SK-N-SH treated with all-trans-retinoic acid at 6 μM for 48 hours (cell line): Measurements from ENCODE around the gene FYCO1.

ENCODE experiments used
- ATAC-seq: fragments of 200-7000 bp; cut with Tn5 transposase; 3 replicates; pipeline ENCODE4 v1.9.1; 2020; ENCODE audit warnings: mild to moderate bottlenecking, moderate library complexity
- CSDC2 ChIP-seq: fragments of 250-450 bp; sonication (Bioruptor Pico); IDR thresholded peaks from 2 replicates; pipeline ENCODE4 v1.5.0; 2020; ENCODE audit warnings: mild to moderate bottlenecking, moderate library complexity
- ESRRG ChIP-seq: fragments of 250-450 bp; sonication (Bioruptor Pico); IDR thresholded peaks from 2 replicates; pipeline ENCODE4 v1.6.1; 2021; ENCODE audit warnings: mild to moderate bottlenecking
- GLIS3 ChIP-seq: fragments of 250-450 bp; sonication (Bioruptor Pico); IDR thresholded peaks from 2 replicates; pipeline ENCODE4 v1.5.0; 2020; ENCODE audit warnings: mild to moderate bottlenecking, moderate library complexity
- ISL1 ChIP-seq: fragments of 250-450 bp; sonication (Bioruptor Pico); IDR thresholded peaks from 2 replicates; pipeline ENCODE4 v2.1.2; 2022; ENCODE audit warnings: mild to moderate bottlenecking, moderate library complexity
- OSR1 ChIP-seq: fragments of 250-450 bp; sonication (Bioruptor Pico); IDR thresholded peaks from 2 replicates; pipeline ENCODE4 v1.8.0; 2022; ENCODE audit warnings: moderate library complexity, mild to moderate bottlenecking, inconsistent platforms
- PATZ1 ChIP-seq: fragments of 250-450 bp; sonication (Bioruptor Pico); IDR thresholded peaks from 2 replicates; pipeline ENCODE4 v1.8.0; 2020; ENCODE audit warnings: mild to moderate bottlenecking, moderate library complexity, borderline replicate concordance
- POU6F1 ChIP-seq: fragments of 250-450 bp; sonication (Bioruptor Pico); IDR thresholded peaks from 2 replicates; pipeline ENCODE4 v1.8.0; 2021; ENCODE audit warnings: low read depth, mild to moderate bottlenecking, moderate library complexity, borderline replicate concordance
- PPARA ChIP-seq: fragments of 250-450 bp; sonication (Bioruptor Pico); IDR thresholded peaks from 2 replicates; pipeline ENCODE4 v1.5.0; 2020; ENCODE audit warnings: mild to moderate bottlenecking, borderline replicate concordance
- RARB ChIP-seq: fragments of 250-450 bp; sonication (Bioruptor Pico); IDR thresholded peaks from 2 replicates; pipeline ENCODE4 v1.8.0; 2021; ENCODE audit warnings: mild to moderate bottlenecking, moderate library complexity
- SNAI2 ChIP-seq: fragments of 250-450 bp; sonication (Bioruptor Pico); IDR thresholded peaks from 2 replicates; pipeline ENCODE4 v1.5.0; 2020; ENCODE audit warnings: mild to moderate bottlenecking, moderate library complexity
- TCF4 ChIP-seq: fragments of 250-450 bp; sonication (Bioruptor Pico); IDR thresholded peaks from 2 replicates; pipeline ENCODE4 v1.8.0; 2021; ENCODE audit warnings: mild to moderate bottlenecking, moderate library complexity, borderline replicate concordance
- TOX ChIP-seq: fragments of 250-450 bp; sonication (Bioruptor Pico); IDR thresholded peaks from 2 replicates; pipeline ENCODE4 v1.8.0; 2021; ENCODE audit warnings: mild to moderate bottlenecking, moderate library complexity, borderline replicate concordance
- ZC3H10 ChIP-seq: fragments of 250-450 bp; sonication (Bioruptor Pico); IDR thresholded peaks from 2 replicates; pipeline ENCODE4 v1.5.1; 2021; ENCODE audit warnings: mild to moderate bottlenecking, moderate library complexity
- ZFP3 ChIP-seq: fragments of 250-450 bp; sonication (Bioruptor Pico); IDR thresholded peaks from 2 replicates; pipeline ENCODE4 v1.5.0; 2020; ENCODE audit warnings: mild to moderate bottlenecking, moderate library complexity
- ZNF565 ChIP-seq: fragments of 450-650 bp; formaldehyde crosslinking; conservative IDR thresholded peaks from 2 replicates; pipeline ENCODE4 v1.5.0; 2020; ENCODE audit warnings: low read depth, mild to moderate bottlenecking, moderate library complexity
- ZNF70 ChIP-seq: fragments of 450-650 bp; formaldehyde crosslinking; IDR thresholded peaks from 2 replicates; pipeline ENCODE4 v1.5.0; 2020; ENCODE audit warnings: mild to moderate bottlenecking, moderate library complexity
- TF ChIP-seq, protein P1 (sequence below): fragments of 250-450 bp; sonication (Bioruptor Pico); IDR thresholded peaks from 2 replicates; pipeline ENCODE4 v1.5.1; 2020; ENCODE audit warnings: low read depth, mild to moderate bottlenecking, moderate library complexity
- TF ChIP-seq, protein P2 (sequence below): fragments of 250-450 bp; sonication (Bioruptor Pico); IDR thresholded peaks from 2 replicates; pipeline ENCODE4 v1.5.0; 2020; ENCODE audit warnings: mild to moderate bottlenecking, moderate library complexity

Gene FYCO1

DNA sequence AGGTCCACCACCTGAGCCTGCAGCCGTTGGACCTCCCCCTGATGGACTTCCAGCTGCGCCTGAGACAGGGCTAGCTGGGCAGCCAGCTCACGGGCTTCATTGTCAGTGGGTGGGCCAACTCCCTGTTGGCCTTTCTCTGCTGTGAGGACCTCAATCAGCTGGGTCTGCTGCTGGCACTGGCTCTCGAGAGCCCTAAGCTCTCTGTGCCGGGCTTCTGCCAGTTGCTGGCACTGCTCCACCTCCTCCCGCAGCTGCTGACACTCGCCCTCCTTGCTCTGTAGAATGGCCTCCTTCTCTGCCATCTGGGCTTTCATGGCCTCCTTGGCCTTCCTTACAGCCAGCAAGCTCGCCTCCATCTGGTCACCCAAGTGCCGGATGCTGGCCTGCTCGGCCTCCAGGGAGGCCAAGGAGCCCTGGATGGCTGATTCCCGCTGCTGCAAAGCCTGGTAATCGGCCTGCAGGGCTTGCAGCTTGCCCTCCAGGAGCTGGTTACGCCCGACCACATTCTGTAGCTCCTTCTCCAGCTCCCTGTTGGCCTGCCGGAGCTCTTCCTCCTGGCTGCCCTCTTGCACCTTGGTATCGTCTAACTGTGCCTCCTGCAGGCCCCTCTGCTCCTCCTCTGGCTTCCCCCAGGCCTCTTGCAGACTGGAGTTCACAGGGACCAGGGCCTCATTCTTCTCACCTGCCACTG lies 28.5 kb downstream of the FYCO1 start:
- TF ChIP-seq ZNF565 (CRISPR knock-in tag) (no peak), POU6F1 (CRISPR knock-in tag) (no peak), PATZ1 (CRISPR knock-in tag) (no peak), ESRRG (CRISPR knock-in tag) (no peak), ZFP3 (CRISPR knock-in tag) (no peak), ZNF70 (no peak), ZC3H10 (CRISPR knock-in tag) (no peak), CSDC2 (CRISPR knock-in tag) (no peak), GLIS3 (no peak)
- ATAC-seq = no peak

GRCh38 chr3:45966371-45966791 lies 29.2 kb downstream of the FYCO1 start:
- no peak for ATAC-seq
- TF ChIP-seq ISL1 = no peak

DNA sequence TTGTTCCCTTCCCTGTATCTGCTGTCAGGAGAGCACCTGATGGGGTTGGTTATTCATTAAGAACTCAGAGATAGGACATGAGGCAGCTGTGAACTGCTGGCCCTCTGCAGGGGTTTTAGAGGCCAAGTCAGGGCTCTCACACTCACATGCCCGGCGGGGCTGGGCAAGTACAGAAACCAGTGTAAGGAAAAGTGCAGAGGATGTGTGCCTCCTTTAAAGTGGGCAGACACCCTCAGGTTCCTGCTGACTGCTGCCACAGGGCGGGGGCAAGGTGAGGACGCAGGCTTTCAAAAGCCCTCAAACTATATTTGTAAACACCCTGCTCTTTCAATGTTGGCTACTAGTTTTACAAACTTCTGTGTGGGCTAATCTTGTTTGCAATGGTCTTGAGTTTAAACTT lies 30.0 kb downstream of the FYCO1 start:
- no peak for ATAC-seq
- TF ChIP-seq SNAI2 (CRISPR knock-in tag) (no peak), POU6F1 (CRISPR knock-in tag) (no peak), ZNF565 (CRISPR knock-in tag) (no peak), RARB (CRISPR knock-in tag) (no peak)
- TF ChIP-seq, protein P1, sequence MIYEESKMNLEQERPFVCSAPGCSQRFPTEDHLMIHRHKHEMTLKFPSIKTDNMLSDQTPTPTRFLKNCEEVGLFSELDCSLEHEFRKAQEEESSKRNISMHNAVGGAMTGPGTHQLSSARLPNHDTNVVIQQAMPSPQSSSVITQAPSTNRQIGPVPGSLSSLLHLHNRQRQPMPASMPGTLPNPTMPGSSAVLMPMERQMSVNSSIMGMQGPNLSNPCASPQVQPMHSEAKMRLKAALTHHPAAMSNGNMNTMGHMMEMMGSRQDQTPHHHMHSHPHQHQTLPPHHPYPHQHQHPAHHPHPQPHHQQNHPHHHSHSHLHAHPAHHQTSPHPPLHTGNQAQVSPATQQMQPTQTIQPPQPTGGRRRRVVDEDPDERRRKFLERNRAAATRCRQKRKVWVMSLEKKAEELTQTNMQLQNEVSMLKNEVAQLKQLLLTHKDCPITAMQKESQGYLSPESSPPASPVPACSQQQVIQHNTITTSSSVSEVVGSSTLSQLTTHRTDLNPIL = no peak

DNA sequence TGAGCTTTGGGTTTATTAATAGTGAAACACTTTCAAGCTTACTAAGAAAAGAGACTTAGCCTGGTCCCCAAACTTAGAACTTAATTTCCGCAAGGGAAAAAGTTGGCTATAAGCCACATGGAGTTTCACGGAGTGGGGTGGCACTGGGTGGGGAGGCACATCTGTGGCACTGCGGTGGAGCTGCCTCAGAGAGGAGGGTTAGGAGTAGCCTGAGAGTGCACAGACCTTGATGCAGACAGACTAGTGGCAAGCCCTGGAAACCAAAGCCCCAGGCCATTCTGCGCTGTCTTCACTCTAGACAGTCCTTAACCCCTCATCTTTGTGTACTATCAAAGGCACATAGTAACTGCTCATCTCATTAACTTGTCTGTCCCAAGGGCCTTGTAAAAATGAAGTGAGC lies 30.4 kb downstream of the FYCO1 start:
- no peak for ATAC-seq

DNA sequence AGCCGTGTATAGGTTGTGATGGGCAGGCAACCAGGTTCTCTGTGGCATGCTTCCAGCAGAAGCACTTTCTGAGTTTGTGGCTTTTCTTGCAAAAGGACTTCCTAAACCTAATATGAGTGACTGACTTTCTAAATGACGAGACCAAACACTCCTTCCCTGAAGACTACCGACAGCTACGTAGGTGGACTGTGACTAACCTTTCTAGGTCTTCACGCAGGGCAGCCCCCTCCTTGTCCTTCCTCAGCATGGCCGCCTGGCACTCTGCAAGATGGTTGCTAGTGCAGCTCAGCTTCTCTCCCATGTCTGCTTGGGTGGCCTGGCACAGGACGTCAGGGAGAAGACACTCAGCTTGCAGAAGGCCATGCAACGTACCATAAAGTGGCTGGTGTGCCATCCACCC lies 31.5 kb downstream of the FYCO1 start:
- no peak for ATAC-seq
- TF ChIP-seq ISL1 = no peak
- TF ChIP-seq, protein P2, sequence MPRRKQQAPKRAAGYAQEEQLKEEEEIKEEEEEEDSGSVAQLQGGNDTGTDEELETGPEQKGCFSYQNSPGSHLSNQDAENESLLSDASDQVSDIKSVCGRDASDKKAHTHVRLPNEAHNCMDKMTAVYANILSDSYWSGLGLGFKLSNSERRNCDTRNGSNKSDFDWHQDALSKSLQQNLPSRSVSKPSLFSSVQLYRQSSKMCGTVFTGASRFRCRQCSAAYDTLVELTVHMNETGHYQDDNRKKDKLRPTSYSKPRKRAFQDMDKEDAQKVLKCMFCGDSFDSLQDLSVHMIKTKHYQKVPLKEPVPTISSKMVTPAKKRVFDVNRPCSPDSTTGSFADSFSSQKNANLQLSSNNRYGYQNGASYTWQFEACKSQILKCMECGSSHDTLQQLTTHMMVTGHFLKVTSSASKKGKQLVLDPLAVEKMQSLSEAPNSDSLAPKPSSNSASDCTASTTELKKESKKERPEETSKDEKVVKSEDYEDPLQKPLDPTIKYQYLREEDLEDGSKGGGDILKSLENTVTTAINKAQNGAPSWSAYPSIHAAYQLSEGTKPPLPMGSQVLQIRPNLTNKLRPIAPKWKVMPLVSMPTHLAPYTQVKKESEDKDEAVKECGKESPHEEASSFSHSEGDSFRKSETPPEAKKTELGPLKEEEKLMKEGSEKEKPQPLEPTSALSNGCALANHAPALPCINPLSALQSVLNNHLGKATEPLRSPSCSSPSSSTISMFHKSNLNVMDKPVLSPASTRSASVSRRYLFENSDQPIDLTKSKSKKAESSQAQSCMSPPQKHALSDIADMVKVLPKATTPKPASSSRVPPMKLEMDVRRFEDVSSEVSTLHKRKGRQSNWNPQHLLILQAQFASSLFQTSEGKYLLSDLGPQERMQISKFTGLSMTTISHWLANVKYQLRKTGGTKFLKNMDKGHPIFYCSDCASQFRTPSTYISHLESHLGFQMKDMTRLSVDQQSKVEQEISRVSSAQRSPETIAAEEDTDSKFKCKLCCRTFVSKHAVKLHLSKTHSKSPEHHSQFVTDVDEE (CRISPR knock-in tag) = no peak
- no peak for TF ChIP-seq PATZ1 (CRISPR knock-in tag)
- TF ChIP-seq TOX (CRISPR knock-in tag) = no peak
- TF ChIP-seq PPARA (CRISPR knock-in tag) = no peak

More for the DNA sequence above, 30.4 kb downstream of the FYCO1 start:
- TF ChIP-seq, protein P2 (CRISPR knock-in tag) = no peak
- TF ChIP-seq OSR1 (no peak), TCF4 (CRISPR knock-in tag) (no peak)
- TF ChIP-seq, all 23 proteins: peak for 0
